Naive thymus-derived CD8-positive, alpha-beta T cell (primary cell): ENCODE measurements around the gene WDPCP. TPM values are rescaled to one million over a fixed set of nuclear protein-coding genes. Genes with fewer than 3 reads are reported as not detected.
A peak's percentile ranks its signal among the peaks of the same experiment; 100 is the strongest.
"Not testable (repeated sequence)": the region's sequence is repeated elsewhere in the genome, so short reads cannot be mapped to it uniquely, and the experiment has no call there.

Experiments used
- ATAC-seq, 2 donors: fragments of 150-1000 bp; cut with Tn5 transposase in 1 of 2; sonication (Bioruptor Pico), chemical (Tn5 transposase) in 1 of 2; 1 replicate in 1 of 2; 2 replicates in 1 of 2; pipeline ENCODE4 v1.10.0; 2021; ENCODE audit warnings: mild to moderate bottlenecking in 2 of 2, moderate library complexity in 2 of 2
- POLR2A ChIA-PET: fragments of 350-600 bp; sonication (Branson Sonifier 250); formaldehyde crosslinking; loops from one replicate; lab custom pipeline; 2021; ENCODE audit warnings: antibody characterized with exemption; lab: Charles Lee
- DNase-seq, 10 donors: peaks; one replicate each; pipeline versions ENCODE4 v3.0.0 to v3.0.0-alpha.2; 2020 to 2022
- H3K27ac Mint-ChIP-seq, 10 donors: one replicate each; pipeline ENCODE4 v1.8.0; 2020 to 2022; ENCODE audit warnings: mild to moderate bottlenecking in 10 of 10, mixed read lengths in 10 of 10, moderate library complexity in 4 of 10, inconsistent platforms in 1 of 10
- H3K27me3 Mint-ChIP-seq, 5 donors: one replicate each; pipeline ENCODE4 v1.8.0; 2021 to 2022; ENCODE audit warnings: mixed read lengths in 5 of 5
- H3K36me3 Mint-ChIP-seq, 3 donors: one replicate each; pipeline ENCODE4 v1.8.0; 2020 to 2022; ENCODE audit warnings: mixed read lengths in 3 of 3, mild to moderate bottlenecking in 2 of 3, inconsistent platforms in 1 of 3
- H3K4me1 Mint-ChIP-seq, 4 donors: one replicate each; pipeline ENCODE4 v1.8.0; 2021 to 2022; ENCODE audit warnings: mixed read lengths in 4 of 4
- H3K4me3 Mint-ChIP-seq, 10 donors: one replicate each; pipeline ENCODE4 v1.8.0; 2020 to 2022; ENCODE audit warnings: mild to moderate bottlenecking in 10 of 10, mixed read lengths in 10 of 10, moderate library complexity in 6 of 10, inconsistent platforms in 1 of 10
- H3K9me3 Mint-ChIP-seq, 9 donors: one replicate each; pipeline ENCODE4 v1.8.0; 2020 to 2022; ENCODE audit warnings: mixed read lengths in 9 of 9, mild to moderate bottlenecking in 3 of 9, inconsistent platforms in 1 of 9, moderate library complexity in 1 of 9
- polyA plus RNA-seq, 3 donors: library from polyadenylated mRNA; unstranded; fragments of 300-500 nt; fragmentation: Illumina TruSeq; gene quantifications; one replicate each; pipeline ENCODE4 v1.2.3, GENCODE V29; 2021
- total RNA-seq, 8 experiments: library from RNA in 2 of 8; stranded (reverse) in 2 of 8; gene quantifications; one replicate each; pipeline ENCODE4 v1.2.3 and lab custom pipeline; 2021 to 2026

The WDPCP gene
- total and polyA plus RNA-seq, 5 experiments from 2014 or later, result 3.5 to 14.7 (median 7.9) TPM

DNA sequence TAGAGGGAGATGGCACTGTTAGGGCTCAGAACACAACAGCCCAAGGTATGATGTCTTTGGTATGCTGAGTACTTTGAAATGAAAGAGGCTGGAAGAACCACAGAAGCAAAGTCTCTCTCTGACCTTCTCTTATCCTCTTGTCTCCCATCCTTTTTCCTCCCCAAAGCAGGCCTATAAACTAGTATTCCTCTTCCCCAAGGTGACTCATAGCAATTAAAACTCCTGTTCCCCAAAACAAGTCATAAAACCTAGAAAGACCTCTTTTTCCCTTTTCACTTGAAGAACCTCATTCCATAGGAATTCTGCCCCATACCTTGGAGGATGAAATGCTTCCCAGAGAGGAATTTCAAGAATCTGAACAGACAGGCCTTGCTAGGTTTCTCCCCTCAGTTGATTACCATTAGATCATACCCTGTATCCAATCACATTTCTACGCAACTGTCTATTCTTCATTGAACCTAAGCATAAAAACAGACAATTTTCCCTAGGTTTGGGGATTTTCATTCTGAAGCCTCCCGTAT is 26.2 kb upstream of the WDPCP start:
- no peaks in the 10 kb centered on the region for H3K36me3 Mint-ChIP-seq
- peaks cover 3 to 18% (median 5%) of the 10 kb centered on the region in 5 donors for H3K27me3 Mint-ChIP-seq
- ATAC-seq (no peak), DNase-seq (no peak)
- no peak overlapping the region for H3K27ac Mint-ChIP-seq
- peaks cover 0 to 2% (median 0%) of the 10 kb centered on the region in 9 donors for H3K9me3 Mint-ChIP-seq
- no peak overlapping the region for H3K4me3 Mint-ChIP-seq
- no peaks in the 10 kb centered on the region for H3K4me1 Mint-ChIP-seq
- POLR2A ChIA-PET, result no interaction called here

DNA sequence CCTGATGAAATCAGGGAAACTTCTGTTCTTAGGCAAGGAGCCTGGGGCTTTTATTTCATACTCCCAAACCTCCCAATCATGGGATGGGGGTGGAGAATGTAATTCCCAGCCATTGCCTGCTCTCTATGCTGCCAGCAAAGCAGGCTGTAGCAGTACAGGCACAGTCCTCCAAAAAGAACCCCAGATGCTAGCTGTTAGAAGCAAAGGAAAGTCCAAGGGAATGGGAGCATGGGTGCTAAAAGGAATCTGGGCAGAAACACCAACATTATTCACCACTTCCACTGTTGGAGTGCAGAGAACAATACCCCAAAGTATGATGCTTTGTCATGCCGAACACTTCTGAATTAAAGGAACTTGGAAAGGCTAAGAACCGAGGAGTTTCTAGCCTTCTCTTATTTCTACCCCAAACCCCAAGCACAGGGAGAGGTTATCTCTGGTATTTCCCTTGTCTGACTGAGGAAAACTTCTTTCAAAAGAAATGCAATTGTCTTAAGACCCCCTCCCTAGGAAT is 25.2 kb upstream of the WDPCP start:
- no peak for ATAC-seq
- DNase-seq, result no peak
- peaks cover 0 to 18% (median 5%) of the 10 kb centered on the region in 5 donors for H3K27me3 Mint-ChIP-seq
- H3K27ac Mint-ChIP-seq, result no peak overlapping the region
- no peak overlapping the region for H3K4me3 Mint-ChIP-seq
- no peaks in the 10 kb centered on the region for H3K9me3 Mint-ChIP-seq
- peaks cover 0 to under 1% (median under 1%) of the 10 kb centered on the region in 3 donors for H3K36me3 Mint-ChIP-seq
- H3K4me1 Mint-ChIP-seq, result no peaks in the 10 kb centered on the region
- POLR2A ChIA-PET, result no interaction called here

DNA sequence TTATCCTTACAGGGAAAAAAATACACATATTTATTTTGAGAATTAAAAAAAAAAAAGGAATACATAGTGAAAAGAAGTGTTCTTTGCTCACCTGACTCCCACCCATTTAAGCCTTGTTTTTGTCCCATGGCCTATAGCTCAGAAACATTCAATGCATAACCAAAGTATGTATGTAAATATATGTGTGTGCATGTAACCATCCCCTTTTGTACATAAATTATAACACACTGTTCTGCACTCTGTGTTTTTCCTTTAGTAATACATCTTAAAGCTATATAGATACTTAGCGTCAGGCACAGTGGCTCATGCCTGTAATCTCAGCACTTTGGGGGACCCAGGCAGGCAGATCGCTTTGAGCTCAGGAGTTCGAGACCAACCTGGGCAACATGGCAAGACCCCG is 22.2 kb upstream of the WDPCP start:
- Mint-ChIP-seq H3K4me1 (no peaks in the 10 kb centered on the region), H3K27me3 (peaks cover 0 to 18% (median 0%) of the 10 kb centered on the region in 5 donors), H3K4me3 (no peak overlapping the region), H3K36me3 (peaks cover 0 to 23% (median 20%) of the 10 kb centered on the region in 3 donors), H3K27ac (no peak overlapping the region), H3K9me3 (no peaks in the 10 kb centered on the region)
- no peak for DNase-seq
- POLR2A ChIA-PET, result no interaction called here
- ATAC-seq, result no peak

DNA sequence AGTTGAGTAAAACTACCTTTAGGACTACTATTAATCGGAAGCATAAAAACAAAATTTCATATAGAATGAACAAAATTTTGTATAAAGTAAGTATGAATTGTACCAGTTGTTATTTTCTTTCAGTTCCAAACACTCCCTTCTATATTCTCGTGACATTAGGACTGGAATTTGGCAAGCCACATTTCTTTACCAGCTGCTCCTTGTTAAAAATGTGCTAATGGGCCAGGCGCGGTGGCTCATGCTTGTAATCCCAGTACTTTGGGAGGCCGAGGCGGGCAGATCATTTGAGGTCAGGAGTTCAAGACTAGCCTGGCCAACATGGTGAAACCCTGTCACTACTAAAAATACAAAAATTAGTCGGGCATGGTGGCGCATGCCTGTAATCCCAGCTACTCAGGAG is 20.6 kb upstream of the WDPCP start:
- H3K36me3 Mint-ChIP-seq, result peaks cover 0 to 37% (median 23%) of the 10 kb centered on the region in 3 donors
- H3K27me3 Mint-ChIP-seq, DNase-seq, POLR2A ChIA-PET, H3K27ac Mint-ChIP-seq, H3K4me1 Mint-ChIP-seq, H3K4me3 Mint-ChIP-seq, ATAC-seq, H3K9me3 Mint-ChIP-seq: not testable (repeated sequence)

DNA sequence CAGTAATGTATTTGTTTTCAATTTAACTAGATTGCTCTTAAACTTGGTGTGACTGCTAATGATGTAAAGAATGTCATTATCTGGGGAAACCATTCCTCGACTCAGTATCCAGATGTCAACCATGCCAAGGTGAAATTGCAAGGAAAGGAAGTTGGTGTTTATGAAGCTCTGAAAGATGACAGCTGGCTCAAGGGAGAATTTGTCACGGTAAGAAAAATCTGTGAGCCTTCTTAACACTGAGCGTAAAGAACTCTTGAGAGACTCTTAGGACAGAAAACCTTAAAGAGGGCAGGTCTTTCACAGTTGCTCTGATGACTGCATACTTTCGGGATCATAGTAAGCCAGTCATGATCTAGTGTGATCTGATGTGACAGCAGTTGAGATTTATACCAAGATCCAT is 16.4 kb upstream of the WDPCP start:
- DNase-seq, result no peak
- peaks cover 4 to 76% (median 31%) of the 10 kb centered on the region in 3 donors for H3K36me3 Mint-ChIP-seq
- H3K9me3 Mint-ChIP-seq, result no peaks in the 10 kb centered on the region
- no peak overlapping the region for H3K27ac Mint-ChIP-seq
- ATAC-seq, result no peak
- POLR2A ChIA-PET, result no interaction called here
- no peaks in the 10 kb centered on the region for H3K27me3 Mint-ChIP-seq
- H3K4me3 Mint-ChIP-seq, result no peak overlapping the region
- H3K4me1 Mint-ChIP-seq, result peaks cover 0 to 7% (median 2%) of the 10 kb centered on the region in 4 donors

DNA sequence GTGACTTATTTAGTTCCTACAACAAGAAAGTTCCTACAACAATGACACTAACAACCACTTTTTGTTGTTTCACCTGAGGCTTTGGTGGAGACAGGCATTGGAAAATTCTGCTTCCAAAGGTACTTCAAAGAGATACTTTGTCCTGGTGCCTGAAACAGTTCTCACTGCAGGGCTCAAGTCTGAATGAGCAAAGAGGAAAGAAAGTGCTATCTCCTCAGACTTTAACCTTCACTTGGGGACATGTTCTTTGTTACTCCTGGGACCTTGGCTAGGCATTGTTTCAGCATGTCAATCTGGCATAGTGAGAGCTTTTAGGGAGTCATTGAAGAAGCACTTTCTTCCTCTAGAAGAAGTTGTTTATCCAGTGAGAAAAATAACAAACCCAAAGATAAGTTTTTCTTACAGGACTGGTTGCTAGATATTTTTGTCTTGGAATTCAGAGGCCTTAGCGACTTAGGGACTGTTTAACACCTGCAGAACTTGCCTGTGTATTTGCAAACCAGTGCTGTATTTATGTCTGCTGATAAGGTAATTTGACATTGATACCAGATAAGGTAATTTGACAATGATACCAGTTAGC is 12.7 kb upstream of the WDPCP start:
- DNase-seq (no peak), ATAC-seq (no peak)
- H3K9me3 Mint-ChIP-seq, result no peaks in the 10 kb centered on the region
- peaks cover 6 to 9% (median 8%) of the 10 kb centered on the region in 4 donors for H3K4me1 Mint-ChIP-seq
- peak overlapping the region in 4 of 10 donors; percentile 15 to 70 (median 54) for H3K27ac Mint-ChIP-seq
- H3K4me3 Mint-ChIP-seq, result no peak overlapping the region
- POLR2A ChIA-PET, result no interaction called here
- no peaks in the 10 kb centered on the region for H3K27me3 Mint-ChIP-seq
- peaks cover 4 to 87% (median 13%) of the 10 kb centered on the region in 3 donors for H3K36me3 Mint-ChIP-seq

DNA sequence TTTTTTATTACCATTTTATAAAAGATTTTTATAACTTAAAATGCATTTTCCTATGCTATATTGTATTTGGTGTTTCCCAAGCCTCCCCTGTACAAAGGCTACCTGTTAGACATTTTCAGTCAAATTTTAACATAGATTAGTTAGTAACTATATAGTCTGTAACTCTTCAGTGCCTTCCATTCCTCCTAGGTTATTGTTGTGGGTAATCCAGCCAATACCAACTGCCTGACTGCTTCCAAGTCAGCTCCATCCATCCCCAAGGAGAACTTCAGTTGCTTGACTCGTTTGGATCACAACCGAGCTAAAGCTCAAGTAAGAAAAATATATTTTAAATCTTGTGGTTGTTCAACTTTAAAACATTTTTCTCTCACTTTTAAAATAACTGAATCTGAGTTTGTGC is 10.7 kb upstream of the WDPCP start:
- Mint-ChIP-seq H3K9me3 (no peaks in the 10 kb centered on the region), H3K36me3 (peaks cover 4 to 88% (median 10%) of the 10 kb centered on the region in 3 donors), H3K4me1 (peaks cover 7 to 21% (median 11%) of the 10 kb centered on the region in 4 donors), H3K27me3 (no peaks in the 10 kb centered on the region), H3K4me3 (no peak overlapping the region), H3K27ac (no peak overlapping the region)
- no peak for ATAC-seq
- DNase-seq, result no peak
- POLR2A ChIA-PET, result interaction anchor here (0.7 to 1.2 kb wide), 2 partner anchors 11 to 1482 kb away, joined by 3 to 4 read pairs; partner anchors contain the start of gene WDPCP

DNA sequence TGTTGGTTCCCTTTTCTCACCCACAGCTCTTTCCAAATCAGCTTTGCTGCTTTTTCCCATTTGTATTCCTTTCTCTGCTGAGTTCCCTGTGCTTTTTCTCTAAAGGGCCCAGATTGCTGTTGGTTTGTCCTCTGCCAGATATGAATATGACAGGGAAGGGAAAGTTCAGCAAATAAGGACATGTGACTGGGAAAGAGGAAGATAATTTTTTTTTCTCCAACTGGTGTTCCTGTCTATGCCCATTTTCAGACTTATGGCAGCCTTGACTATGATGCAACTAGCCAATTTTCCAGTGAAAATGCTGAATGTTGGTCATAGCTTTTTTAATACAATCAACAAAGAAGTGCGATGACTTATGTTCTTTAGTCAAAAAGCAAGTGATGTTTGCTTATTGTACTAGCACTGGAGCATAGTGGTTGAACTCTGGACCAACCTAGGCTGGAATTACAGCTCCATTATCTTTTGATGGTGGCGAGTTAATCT is 8.2 kb upstream of the WDPCP start:
- no peaks in the 10 kb centered on the region for H3K27me3 Mint-ChIP-seq
- peaks cover 0 to 77% (median 3%) of the 10 kb centered on the region in 3 donors for H3K36me3 Mint-ChIP-seq
- no peak for ATAC-seq
- POLR2A ChIA-PET, result no interaction called here
- no peaks in the 10 kb centered on the region for H3K9me3 Mint-ChIP-seq
- H3K4me3 Mint-ChIP-seq, result no peak overlapping the region
- H3K27ac Mint-ChIP-seq, result no peak overlapping the region
- peaks cover 10 to 37% (median 24%) of the 10 kb centered on the region in 4 donors for H3K4me1 Mint-ChIP-seq
- DNase-seq, result no peak

DNA sequence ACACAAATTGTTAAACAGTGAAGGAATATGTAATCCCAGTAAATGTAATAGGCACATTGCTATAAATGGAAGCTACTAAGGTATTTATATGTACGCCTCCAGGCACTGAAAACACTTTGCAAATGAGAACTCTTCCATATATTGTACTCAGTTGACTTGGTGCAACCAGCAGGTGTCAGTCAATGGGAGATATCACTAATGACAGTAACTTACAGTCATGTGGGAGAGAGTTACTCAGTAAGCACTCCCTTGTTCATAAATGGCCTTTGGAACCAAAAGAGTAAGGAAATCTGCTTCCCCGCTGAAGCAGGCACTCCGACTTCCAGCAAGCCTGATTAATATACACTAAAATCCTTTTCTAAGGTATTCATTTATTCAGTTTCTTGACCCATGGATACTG is 6.4 kb upstream of the WDPCP start:
- ATAC-seq, result no peak
- H3K36me3 Mint-ChIP-seq, result peaks cover 0 to 68% (median 5%) of the 10 kb centered on the region in 3 donors

DNA sequence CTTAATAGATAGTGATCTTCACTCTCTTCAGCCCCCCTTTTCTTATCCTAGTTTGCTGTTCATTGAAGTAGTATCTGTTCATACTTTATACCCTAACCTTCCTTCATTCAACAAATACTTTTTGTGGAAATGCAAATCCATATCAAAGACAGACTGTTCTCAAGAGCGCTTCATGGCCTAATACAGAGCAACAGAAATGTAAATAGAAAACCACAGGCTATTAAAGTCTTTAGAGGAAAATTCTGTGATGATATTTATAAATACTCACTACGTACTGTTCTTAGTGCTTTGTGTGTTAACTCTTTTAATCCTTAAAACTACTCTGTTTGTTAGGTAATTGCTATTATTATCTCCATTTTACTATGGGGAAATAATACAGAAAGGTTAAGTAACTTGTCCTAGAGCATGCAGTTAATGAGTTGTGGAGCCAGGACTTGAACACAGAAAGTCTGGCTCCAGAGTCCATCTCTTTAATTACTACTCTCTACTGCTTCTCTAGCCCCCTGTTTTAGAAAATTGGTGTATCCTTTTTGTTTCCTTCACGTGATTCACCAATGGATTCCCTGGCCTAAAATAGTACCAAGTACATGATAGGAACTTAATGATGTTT is 3.4 kb upstream of the WDPCP start:
- Mint-ChIP-seq H3K4me3 (peak overlapping the region in 2 of 10 donors; percentile 34 to 53), H3K27me3 (no peaks in the 10 kb centered on the region), H3K27ac (peak overlapping the region in 3 of 10 donors; percentile 26 to 79 (median 75)), H3K36me3 (peaks cover 0 to 44% (median 5%) of the 10 kb centered on the region in 3 donors), H3K9me3 (no peaks in the 10 kb centered on the region), H3K4me1 (peaks cover 21 to 61% (median 60%) of the 10 kb centered on the region in 4 donors)
- POLR2A ChIA-PET, result no interaction called here
- no peak for ATAC-seq
- DNase-seq, result no peak

More for the DNA sequence above, 6.4 kb upstream of the WDPCP start:
- no peaks in the 10 kb centered on the region for H3K27me3 Mint-ChIP-seq
- no peaks in the 10 kb centered on the region for H3K9me3 Mint-ChIP-seq
- no peak for DNase-seq
- no peak overlapping the region for H3K27ac Mint-ChIP-seq
- peaks cover 12 to 49% (median 39%) of the 10 kb centered on the region in 4 donors for H3K4me1 Mint-ChIP-seq
- no peak overlapping the region for H3K4me3 Mint-ChIP-seq
- POLR2A ChIA-PET, result no interaction called here

DNA sequence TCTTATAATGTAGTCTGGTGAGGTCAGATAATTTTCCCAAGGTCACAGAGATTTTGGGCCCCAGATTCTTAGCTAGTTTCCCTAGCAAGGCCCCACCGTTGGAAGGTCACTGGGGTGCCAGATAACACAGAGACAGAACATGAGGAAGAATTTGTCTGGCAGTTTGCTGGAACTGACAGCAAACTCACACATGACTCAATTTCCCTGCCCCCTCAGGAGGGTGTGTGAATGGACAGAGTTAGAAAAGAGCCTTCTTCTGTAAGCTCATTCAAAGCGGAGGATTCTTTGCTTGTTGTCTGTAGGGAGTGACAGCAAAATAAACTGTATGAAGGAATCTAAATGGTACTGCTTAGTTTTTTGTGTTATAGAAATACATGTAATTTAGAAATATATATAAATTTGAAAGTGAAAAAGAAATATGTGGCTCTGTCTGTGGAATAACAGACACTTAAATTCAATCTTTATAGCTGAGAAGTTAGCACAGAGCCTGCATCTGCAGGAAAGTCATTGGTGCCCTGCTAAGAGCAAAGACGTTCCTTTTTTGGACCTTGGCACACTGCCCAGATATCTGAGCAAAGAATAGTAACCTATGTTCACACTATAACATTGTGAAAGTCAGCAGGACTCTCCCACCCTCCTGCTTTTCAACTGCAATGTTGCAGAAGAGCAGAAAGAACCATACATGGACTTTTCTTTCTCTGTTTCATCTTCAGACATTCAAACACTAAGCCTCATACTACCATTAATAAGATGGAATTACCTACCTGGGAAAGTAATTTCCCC is 2.5 kb upstream of the WDPCP start:
- POLR2A ChIA-PET, result no interaction called here
- peaks cover 22 to 62% (median 58%) of the 10 kb centered on the region in 4 donors for H3K4me1 Mint-ChIP-seq
- H3K4me3 Mint-ChIP-seq, result peak overlapping the region in 8 of 10 donors; percentile 47 to 98 (median 94)
- H3K36me3 Mint-ChIP-seq, result peaks cover 0 to 37% (median 5%) of the 10 kb centered on the region in 3 donors
- DNase-seq (no peak), ATAC-seq (no peak)
- no peaks in the 10 kb centered on the region for H3K27me3 Mint-ChIP-seq
- peak overlapping the region in 5 of 10 donors; percentile 52 to 99 (median 79) for H3K27ac Mint-ChIP-seq
- no peaks in the 10 kb centered on the region for H3K9me3 Mint-ChIP-seq
